GM12872 (cell line): ENCODE measurements around the gene CD33.

Source experiments
- CTCF ChIP-seq: IDR thresholded peaks from 3 replicates; pipeline ENCODE4 v1.5.1; 2011; ENCODE audit warnings: low read depth, mild to moderate bottlenecking, low read length, moderate library complexity; ENCODE audit not compliant: insufficient read depth

Gene CD33

GRCh38 chr19:51251468-51251820 is 26.6 kb downstream of the CD33 start:
- TF ChIP-seq CTCF = no peak

GRCh38 chr19:51252306-51253079 is 27.6 kb downstream of the CD33 start:
- no peak for TF ChIP-seq CTCF

- no peak for TF ChIP-seq CTCF
Observed at GRCh38 chr19:51253088-51253806, 28.4 kb downstream of the CD33 start.

- no peak for TF ChIP-seq CTCF
Observed at GRCh38 chr19:51256155-51256625, 31.3 kb downstream of the CD33 start.

GRCh38 chr19:51257471-51257870 is 32.6 kb downstream of the CD33 start:
- TF ChIP-seq CTCF = no peak

GRCh38 chr19:51258165-51259160 is 33.6 kb downstream of the CD33 start:
- TF ChIP-seq CTCF = no peak
